Measurements from ENCODE around the gene ANGPT4. TPM values are rescaled to one million over a fixed set of nuclear protein-coding genes. Genes with fewer than 3 reads are reported as not detected.
"Not testable (repeated sequence)": the region's sequence is repeated elsewhere in the genome, so short reads cannot be mapped to it uniquely, and the experiment has no call there.

The ANGPT4 gene
- total RNA-seq, 2 donors from 2014 or later = 0.06 TPM; not detected in 1

GRCh38 chr20:871948-872347, 44.2 kb downstream of the ANGPT4 start:
- Mint-ChIP-seq H3K36me3 (no peaks in the 10 kb centered on the region), H3K9me3 (no peaks in the 10 kb centered on the region), H3K27ac (no peak overlapping the region)
- ATAC-seq (no peak), DNase-seq (ENCODE audit: low spot score in 2 of 2) (no peak)

- H3K27ac Mint-ChIP-seq = no peak overlapping the region
- DNase-seq (ENCODE audit: low spot score in 2 of 2) = no peak
- no peaks in the 10 kb centered on the region for H3K36me3 Mint-ChIP-seq
- no peak for ATAC-seq
- no peaks in the 10 kb centered on the region for H3K9me3 Mint-ChIP-seq
These were observed 44.7 kb downstream of the ANGPT4 start for GRCh38 chr20:871436-871835.

GRCh38 chr20:870758-871157, 45.4 kb downstream of the ANGPT4 start:
- ATAC-seq (no peak), DNase-seq (ENCODE audit: low spot score in 2 of 2) (no peak)
- no peak overlapping the region for H3K27ac Mint-ChIP-seq
- no peaks in the 10 kb centered on the region for H3K9me3 Mint-ChIP-seq
- H3K36me3 Mint-ChIP-seq = no peaks in the 10 kb centered on the region

- ATAC-seq = no peak
- Mint-ChIP-seq H3K27ac (peak overlapping the region in 1 of 2 donors; percentile 74), H3K9me3 (no peaks in the 10 kb centered on the region), H3K36me3 (no peaks in the 10 kb centered on the region)
- DNase-seq (ENCODE audit: low spot score in 2 of 2) = no peak
These were observed 46.5 kb downstream of the ANGPT4 start for GRCh38 chr20:869606-870005.

- Mint-ChIP-seq H3K9me3 (no peaks in the 10 kb centered on the region), H3K36me3 (no peaks in the 10 kb centered on the region), H3K27ac (no peak overlapping the region)
- no peak for ATAC-seq
- DNase-seq (ENCODE audit: low spot score in 2 of 2) = no peak
These were observed 47.9 kb downstream of the ANGPT4 start for GRCh38 chr20:868279-868678.

GRCh38 chr20:865440-865839, 50.7 kb downstream of the ANGPT4 start:
- no peaks in the 10 kb centered on the region for H3K36me3 Mint-ChIP-seq
- ATAC-seq = no peak
- H3K9me3 Mint-ChIP-seq = no peaks in the 10 kb centered on the region
- H3K27ac Mint-ChIP-seq = no peak overlapping the region
- DNase-seq (ENCODE audit: low spot score in 2 of 2) = no peak

GRCh38 chr20:860891-861290, 55.2 kb downstream of the ANGPT4 start:
- Mint-ChIP-seq H3K27ac (no peak overlapping the region), H3K9me3 (no peaks in the 10 kb centered on the region), H3K36me3 (no peaks in the 10 kb centered on the region)
- ATAC-seq (no peak), DNase-seq (ENCODE audit: low spot score in 2 of 2) (no peak)

GRCh38 chr20:859751-860231, 56.3 kb downstream of the ANGPT4 start:
- Mint-ChIP-seq H3K36me3 (no peaks in the 10 kb centered on the region), H3K9me3 (no peaks in the 10 kb centered on the region), H3K27ac (peak overlapping the region; percentile 14 to 55)
- DNase-seq (ENCODE audit: low spot score in 2 of 2) = no peak
- ATAC-seq = peak; percentile 13 to 63

- Mint-ChIP-seq H3K27ac (no peak overlapping the region), H3K9me3 (peaks cover 0 to 8% of the 10 kb centered on the region in 2 donors), H3K36me3 (peaks cover 0 to 11% of the 10 kb centered on the region in 2 donors)
- DNase-seq (ENCODE audit: low spot score in 2 of 2) = no peak
- no peak for ATAC-seq
These were observed 58.1 kb downstream of the ANGPT4 start for GRCh38 chr20:858011-858410.

GRCh38 chr20:856361-856775, 59.8 kb downstream of the ANGPT4 start:
- DNase-seq (ENCODE audit: low spot score in 2 of 2) (peak in 1 of 2 donors; percentile 28), ATAC-seq (peak; percentile 66 to 85)
- Mint-ChIP-seq H3K36me3 (peaks cover 0 to 17% of the 10 kb centered on the region in 2 donors), H3K27ac (no peak overlapping the region), H3K9me3 (peaks cover 0 to 9% of the 10 kb centered on the region in 2 donors)

GRCh38 chr20:855466-856360, 60.4 kb downstream of the ANGPT4 start:
- Mint-ChIP-seq H3K9me3 (peaks cover 0 to 9% of the 10 kb centered on the region in 2 donors), H3K36me3 (peaks cover 0 to 17% of the 10 kb centered on the region in 2 donors), H3K27ac (peak overlapping the region in 1 of 2 donors; percentile 73)
- no peak for DNase-seq (ENCODE audit: low spot score in 2 of 2)
- peak; percentile 1 to 11 for ATAC-seq

GRCh38 chr20:854601-855000, 61.5 kb downstream of the ANGPT4 start:
- H3K27ac Mint-ChIP-seq = peak overlapping the region in 1 of 2 donors; percentile 4
- ATAC-seq (no peak), DNase-seq (ENCODE audit: low spot score in 2 of 2) (no peak)
- H3K9me3 Mint-ChIP-seq = peaks cover 0 to 9% of the 10 kb centered on the region in 2 donors
- peaks cover 0 to 17% of the 10 kb centered on the region in 2 donors for H3K36me3 Mint-ChIP-seq

- ATAC-seq (peak in 1 of 2 donors; percentile 48), DNase-seq (ENCODE audit: low spot score in 2 of 2) (no peak)
- Mint-ChIP-seq H3K27ac (peak overlapping the region; percentile 0 to 93), H3K36me3 (peaks cover 0 to 17% of the 10 kb centered on the region in 2 donors), H3K9me3 (peaks cover 0 to 9% of the 10 kb centered on the region in 2 donors)
These were observed 62.6 kb downstream of the ANGPT4 start for GRCh38 chr20:853406-853996.

GRCh38 chr20:848731-849130, 67.4 kb downstream of the ANGPT4 start:
- H3K27ac Mint-ChIP-seq; DNase-seq (ENCODE audit: low spot score in 2 of 2); ATAC-seq; H3K9me3 Mint-ChIP-seq: not testable (repeated sequence)
- peaks cover 0 to 30% of the 10 kb centered on the region in 2 donors for H3K36me3 Mint-ChIP-seq

GRCh38 chr20:848193-848592, 67.9 kb downstream of the ANGPT4 start:
- peaks cover 0 to 25% of the 10 kb centered on the region in 2 donors for H3K36me3 Mint-ChIP-seq
- DNase-seq (ENCODE audit: low spot score in 2 of 2) = no peak
- H3K9me3 Mint-ChIP-seq = peaks cover 0 to 3% of the 10 kb centered on the region in 2 donors
- ATAC-seq = no peak
- H3K27ac Mint-ChIP-seq = peak overlapping the region in 1 of 2 donors; percentile 86

GRCh38 chr20:846894-847278, 69.2 kb downstream of the ANGPT4 start:
- Mint-ChIP-seq H3K27ac (peak overlapping the region; percentile 45 to 85), H3K9me3 (no peaks in the 10 kb centered on the region), H3K36me3 (peaks cover 0 to 17% of the 10 kb centered on the region in 2 donors)
- DNase-seq (ENCODE audit: low spot score in 2 of 2) (peak in 1 of 2 donors; percentile 42), ATAC-seq (no peak)
